HG03045 (cell line): ENCODE data around the gene GGA1.
A peak's percentile ranks its signal among the peaks of the same experiment; 100 is the strongest.

Experiments used
- ATAC-seq: cut with Tn5 transposase; IDR thresholded peaks from one replicate; pipeline ENCODE4 v1.9.1; 2021; ENCODE audit warnings: mild to moderate bottlenecking, moderate library complexity; ENCODE audit not compliant: unreplicated experiment

The GGA1 gene

GRCh38 chr22:37608477-37609239, at the start of gene GGA1:
Gene GGA1 (plus strand): TSS chr22:37608834. CDS start chr22:37608861, 27 bp downstream.
- ATAC-seq, result peak; percentile 81

GRCh38 chr22:37559521-37559900, 49.1 kb upstream of the GGA1 start:
- ATAC-seq, result no peak

- ATAC-seq, result no peak
Measured at GRCh38 chr22:37559901-37560607, 48.6 kb upstream of the GGA1 start, which contains the start of gene CDC42EP1. Gene CDC42EP1 (plus strand): TSS chr22:37560480. CDS start chr22:37566350, 5,870 bp downstream.

- ATAC-seq, result no peak
Measured at GRCh38 chr22:37560608-37561211, 47.9 kb upstream of the GGA1 start.

GRCh38 chr22:37561212-37562048, 47.2 kb upstream of the GGA1 start:
- no peak for ATAC-seq

- ATAC-seq, result no peak
Measured at GRCh38 chr22:37562049-37562875, 46.4 kb upstream of the GGA1 start.

- no peak for ATAC-seq
Measured at GRCh38 chr22:37563153-37564081, 45.2 kb upstream of the GGA1 start.

GRCh38 chr22:37564111-37564711, 44.4 kb upstream of the GGA1 start:
- no peak for ATAC-seq

GRCh38 chr22:37565830-37566229, 42.8 kb upstream of the GGA1 start:
- no peak for ATAC-seq

GRCh38 chr22:37566329-37566837, 42.3 kb upstream of the GGA1 start:
- ATAC-seq, result no peak

GRCh38 chr22:37566903-37567798, 41.5 kb upstream of the GGA1 start:
- no peak for ATAC-seq

- ATAC-seq, result no peak
Measured at GRCh38 chr22:37568012-37568411, 40.6 kb upstream of the GGA1 start.

- ATAC-seq, result no peak
Measured at GRCh38 chr22:37568448-37569008, 40.1 kb upstream of the GGA1 start.

- no peak for ATAC-seq
Measured at GRCh38 chr22:37569009-37569920, 39.4 kb upstream of the GGA1 start.

GRCh38 chr22:37569921-37570660, 38.5 kb upstream of the GGA1 start:
- no peak for ATAC-seq
